ENCODE data around the gene HS6ST3.

GRCh38 chr13:96093296-96094006, 3.5 kb downstream of the HS6ST3 start:
- TF ChIP-seq CTCF (IDR thresholded peaks at IDR 0.05) = no peak
- TF ChIP-seq POLR2A (IDR thresholded peaks at IDR 0.05) = no peak

All from adrenal gland (tissue), 5 donors.